Measurements from ENCODE around the gene TK1.

GRCh38 chr17:78132767-78133178, 54.1 kb downstream of the TK1 start:
- TF ChIP-seq, protein P1, sequence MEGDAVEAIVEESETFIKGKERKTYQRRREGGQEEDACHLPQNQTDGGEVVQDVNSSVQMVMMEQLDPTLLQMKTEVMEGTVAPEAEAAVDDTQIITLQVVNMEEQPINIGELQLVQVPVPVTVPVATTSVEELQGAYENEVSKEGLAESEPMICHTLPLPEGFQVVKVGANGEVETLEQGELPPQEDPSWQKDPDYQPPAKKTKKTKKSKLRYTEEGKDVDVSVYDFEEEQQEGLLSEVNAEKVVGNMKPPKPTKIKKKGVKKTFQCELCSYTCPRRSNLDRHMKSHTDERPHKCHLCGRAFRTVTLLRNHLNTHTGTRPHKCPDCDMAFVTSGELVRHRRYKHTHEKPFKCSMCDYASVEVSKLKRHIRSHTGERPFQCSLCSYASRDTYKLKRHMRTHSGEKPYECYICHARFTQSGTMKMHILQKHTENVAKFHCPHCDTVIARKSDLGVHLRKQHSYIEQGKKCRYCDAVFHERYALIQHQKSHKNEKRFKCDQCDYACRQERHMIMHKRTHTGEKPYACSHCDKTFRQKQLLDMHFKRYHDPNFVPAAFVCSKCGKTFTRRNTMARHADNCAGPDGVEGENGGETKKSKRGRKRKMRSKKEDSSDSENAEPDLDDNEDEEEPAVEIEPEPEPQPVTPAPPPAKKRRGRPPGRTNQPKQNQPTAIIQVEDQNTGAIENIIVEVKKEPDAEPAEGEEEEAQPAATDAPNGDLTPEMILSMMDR (IDR thresholded peaks at IDR 0.05) = no peak
- no peak for TF ChIP-seq EP300 (IDR thresholded peaks at IDR 0.05)
- TF ChIP-seq POLR2A (IDR thresholded peaks at IDR 0.05) = no peak

Measured in suprapubic skin (tissue), 3 donors.